Karpas-422 (cell line): ENCODE results near the gene ODAD4. TPM values are rescaled to one million over a fixed set of nuclear protein-coding genes. Genes with fewer than 3 reads are reported as not detected.

Experiments used
- DNase-seq: peaks from one replicate; pipeline ENCODE4 v3.0.0-alpha.2; 2015
- H2AFZ ChIP-seq: fragments of 200-600 bp; sonication (generic); 2 replicates; pipeline ENCODE4 v1.6.1; 2014; ENCODE audit warnings: antibody characterized with exemption, low read length, mixed read lengths
- H3K27ac ChIP-seq: fragments of 200-600 bp; sonication (generic); 2 replicates; pipeline ENCODE4 v1.5.1; 2014; ENCODE audit warnings: mild to moderate bottlenecking, low read length, moderate library complexity
- H3K27me3 ChIP-seq: fragments of 200-600 bp; sonication (generic); 2 replicates; pipeline ENCODE4 v1.6.1; 2014; ENCODE audit warnings: low read length, mixed read lengths
- H3K36me3 ChIP-seq: fragments of 200-600 bp; sonication (generic); 2 replicates; pipeline ENCODE4 v1.6.1; 2014; ENCODE audit warnings: low read length, mixed read lengths; ENCODE audit not compliant: insufficient read depth
- H3K4me1 ChIP-seq: fragments of 200-600 bp; sonication (generic); 2 replicates; pipeline ENCODE4 v1.6.1; 2014; ENCODE audit warnings: mild to moderate bottlenecking, low read length, mixed read lengths
- H3K4me2 ChIP-seq: fragments of 200-600 bp; sonication (generic); 2 replicates; pipeline ENCODE4 v1.6.1; 2014; ENCODE audit warnings: low read length, low read depth, mild to moderate bottlenecking; ENCODE audit not compliant: poor library complexity, severe bottlenecking
- H3K4me3 ChIP-seq: fragments of 200-600 bp; sonication (generic); 2 replicates; pipeline ENCODE4 v1.5.1; 2014; ENCODE audit warnings: mild to moderate bottlenecking, antibody characterized with exemption, low read length, mixed read lengths
- H3K79me2 ChIP-seq: fragments of 200-600 bp; sonication (generic); 2 replicates; pipeline ENCODE4 v1.6.1; 2014; ENCODE audit warnings: mild to moderate bottlenecking, low read length, mixed read lengths
- H3K9ac ChIP-seq: fragments of 200-600 bp; sonication (generic); 2 replicates; pipeline ENCODE4 v1.6.0; 2014; ENCODE audit warnings: low read length
- H3K9me2 ChIP-seq: fragments of 200-600 bp; sonication (generic), shearing (Covaris generic); replicated peaks from 2 replicates; pipeline ENCODE4 v1.6.0; 2014; ENCODE audit warnings: mild to moderate bottlenecking, low read length, moderate library complexity; ENCODE audit not compliant: insufficient read depth
- H3K9me3 ChIP-seq: fragments of 300-700, 200-600 bp; sonication (generic); 2 replicates; pipeline ENCODE4 v1.6.1; 2014; ENCODE audit warnings: low read length, mixed read lengths
- H4K20me1 ChIP-seq: fragments of 200-600 bp; sonication (generic); 2 replicates; pipeline ENCODE4 v1.6.1; 2014; ENCODE audit warnings: mild to moderate bottlenecking, antibody characterized with exemption, low read length, low read depth; ENCODE audit not compliant: insufficient read depth
- total RNA-seq: library from RNA; depleted of rRNA; stranded (reverse); fragments of >200 nt; shearing (Covaris generic); gene quantifications from 2 replicates; pipeline ENCODE4 v1.2.3, GENCODE V29; 2014; ENCODE audit warnings: low replicate concordance

Gene ODAD4
- total RNA-seq, 1 experiment from 2014 or later = 0.67 TPM

- H2AFZ ChIP-seq = no peak overlapping the region
- H3K9me2 ChIP-seq = no peaks in the 10 kb centered on the region
- H4K20me1 ChIP-seq = peaks cover 39% of the 10 kb centered on the region
- H3K27ac ChIP-seq = peak overlapping the region; percentile 90; the same call in 1 of the 2 replicates
- peak overlapping the region; percentile 95 for H3K9ac ChIP-seq
- H3K79me2 ChIP-seq = peaks cover 48% of the 10 kb centered on the region
- H3K4me1 ChIP-seq = peaks cover 34% of the 10 kb centered on the region
- H3K27me3 ChIP-seq = no peaks in the 10 kb centered on the region
- peak overlapping the region; percentile 96 for H3K4me3 ChIP-seq
- H3K4me2 ChIP-seq = peak overlapping the region; percentile 98
- H3K9me3 ChIP-seq = no peaks in the 10 kb centered on the region
- peaks cover 30% of the 10 kb centered on the region for H3K36me3 ChIP-seq
- peak; percentile 39 for DNase-seq
Measured at GRCh38 chr17:41967921-41968578, 37.6 kb downstream of the ODAD4 start.

GRCh38 chr17:41968676-41969075, 38.3 kb downstream of the ODAD4 start:
- H3K4me3 ChIP-seq = no peak overlapping the region
- H3K9ac ChIP-seq = no peak overlapping the region
- H3K27ac ChIP-seq = no peak overlapping the region
- peaks cover 30% of the 10 kb centered on the region for H3K36me3 ChIP-seq
- H3K79me2 ChIP-seq = peaks cover 48% of the 10 kb centered on the region
- H4K20me1 ChIP-seq = peaks cover 44% of the 10 kb centered on the region
- no peaks in the 10 kb centered on the region for H3K27me3 ChIP-seq
- no peaks in the 10 kb centered on the region for H3K9me2 ChIP-seq
- no peaks in the 10 kb centered on the region for H3K9me3 ChIP-seq
- no peak overlapping the region for H3K4me2 ChIP-seq
- peaks cover 35% of the 10 kb centered on the region for H3K4me1 ChIP-seq
- DNase-seq = no peak
- no peak overlapping the region for H2AFZ ChIP-seq

GRCh38 chr17:41970901-41971331, 40.5 kb downstream of the ODAD4 start:
- Histone ChIP-seq H3K4me3 (no peak overlapping the region), H3K9me3 (no peaks in the 10 kb centered on the region), H3K9ac (no peak overlapping the region), H2AFZ (no peak overlapping the region), H4K20me1 (peaks cover 53% of the 10 kb centered on the region), H3K36me3 (peaks cover 41% of the 10 kb centered on the region), H3K4me1 (peaks cover 27% of the 10 kb centered on the region), H3K79me2 (peaks cover 48% of the 10 kb centered on the region), H3K27me3 (no peaks in the 10 kb centered on the region), H3K4me2 (no peak overlapping the region), H3K27ac (no peak overlapping the region), H3K9me2 (no peaks in the 10 kb centered on the region)
- DNase-seq = no peak

- Histone ChIP-seq H3K4me3 (no peak overlapping the region), H3K27me3 (no peaks in the 10 kb centered on the region), H2AFZ (no peak overlapping the region), H3K9ac (no peak overlapping the region), H4K20me1 (peaks cover 55% of the 10 kb centered on the region), H3K27ac (no peak overlapping the region), H3K9me2 (no peaks in the 10 kb centered on the region), H3K79me2 (peaks cover 46% of the 10 kb centered on the region), H3K4me1 (peaks cover 28% of the 10 kb centered on the region), H3K36me3 (peaks cover 44% of the 10 kb centered on the region), H3K4me2 (no peak overlapping the region), H3K9me3 (no peaks in the 10 kb centered on the region)
- peak; percentile 38 for DNase-seq
Measured at GRCh38 chr17:41971721-41972523, 41.5 kb downstream of the ODAD4 start.

- Histone ChIP-seq H3K79me2 (peaks cover 37% of the 10 kb centered on the region), H3K9me2 (no peaks in the 10 kb centered on the region), H3K4me3 (no peak overlapping the region), H3K9ac (no peak overlapping the region), H4K20me1 (peaks cover 49% of the 10 kb centered on the region), H3K4me2 (no peak overlapping the region), H3K4me1 (peaks cover 30% of the 10 kb centered on the region), H3K36me3 (peaks cover 48% of the 10 kb centered on the region), H2AFZ (no peak overlapping the region), H3K9me3 (no peaks in the 10 kb centered on the region), H3K27ac (peak overlapping the region; percentile 33; the same call in 1 of the 2 replicates), H3K27me3 (no peaks in the 10 kb centered on the region)
- DNase-seq = no peak
Measured at GRCh38 chr17:41972571-41973407, 42.4 kb downstream of the ODAD4 start.

- no peaks in the 10 kb centered on the region for H3K27me3 ChIP-seq
- no peaks in the 10 kb centered on the region for H3K9me2 ChIP-seq
- H2AFZ ChIP-seq = no peak overlapping the region
- H3K4me2 ChIP-seq = no peak overlapping the region
- no peak overlapping the region for H3K27ac ChIP-seq
- peaks cover 31% of the 10 kb centered on the region for H3K79me2 ChIP-seq
- peaks cover 42% of the 10 kb centered on the region for H3K36me3 ChIP-seq
- H3K9me3 ChIP-seq = no peaks in the 10 kb centered on the region
- peaks cover 24% of the 10 kb centered on the region for H3K4me1 ChIP-seq
- H4K20me1 ChIP-seq = peaks cover 43% of the 10 kb centered on the region; the same call in 1 of the 2 replicates
- no peak overlapping the region for H3K4me3 ChIP-seq
- H3K9ac ChIP-seq = no peak overlapping the region
- no peak for DNase-seq
Measured at GRCh38 chr17:41973408-41973811, 43.0 kb downstream of the ODAD4 start.

- Histone ChIP-seq H3K27me3 (no peaks in the 10 kb centered on the region), H3K79me2 (peaks cover 25% of the 10 kb centered on the region), H3K27ac (no peak overlapping the region), H3K4me3 (no peak overlapping the region), H3K9ac (no peak overlapping the region), H3K9me2 (no peaks in the 10 kb centered on the region), H3K36me3 (peaks cover 36% of the 10 kb centered on the region), H3K4me2 (no peak overlapping the region), H3K9me3 (no peaks in the 10 kb centered on the region), H2AFZ (no peak overlapping the region), H4K20me1 (peaks cover 37% of the 10 kb centered on the region; the same call in 1 of the 2 replicates), H3K4me1 (peaks cover 22% of the 10 kb centered on the region)
- DNase-seq = no peak
Measured at GRCh38 chr17:41974031-41974430, 43.6 kb downstream of the ODAD4 start.
